Left ventricle myocardium superior (tissue), 1 donor: ENCODE data around the gene CNTNAP5. TPM values are rescaled to one million over a fixed set of nuclear protein-coding genes. Genes with fewer than 3 reads are reported as not detected.
A peak's percentile ranks its signal among the peaks of the same experiment; 100 is the strongest.

Source experiments
- ATAC-seq: fragments of 200-7000 bp; cut with Tn5 transposase; one replicate; pipeline ENCODE4 v1.9.1; 2020; ENCODE audit warnings: mild to moderate bottlenecking, moderate library complexity
- DNase-seq: peaks from one replicate; pipeline ENCODE4 v3.0.0-alpha.2; 2020
- intact Hi-C: fragments of 100-400 bp; cut with micrococcal nuclease; formaldehyde crosslinking; loops from one replicate; pipeline ENCODE4 v1.11.0; 2022
- total RNA-seq: library from RNA; stranded (reverse); fragmentation: NEBNext Ultra II Directional; extraction: Animal tissue kit (Norgen Biotek cat#: 25700); gene quantifications from one replicate; pipeline ENCODE4 v1.2.1, GENCODE V29; 2021
- donor health status: DM: no; HTN: yes; CAD: no; lungs with severe emphysema.

Gene CNTNAP5
- total RNA-seq, 1 donor from 2014 or later: not detected

GRCh38 chr2:124639524-124639923, 614.4 kb downstream of the CNTNAP5 start:
- ATAC-seq (peak; percentile 31), DNase-seq (no peak)
- intact Hi-C loops: no loop called here

GRCh38 chr2:124640221-124640750, 615.2 kb downstream of the CNTNAP5 start:
- DNase-seq (no peak), ATAC-seq (no peak)
- intact Hi-C loops: no loop called here

DNA sequence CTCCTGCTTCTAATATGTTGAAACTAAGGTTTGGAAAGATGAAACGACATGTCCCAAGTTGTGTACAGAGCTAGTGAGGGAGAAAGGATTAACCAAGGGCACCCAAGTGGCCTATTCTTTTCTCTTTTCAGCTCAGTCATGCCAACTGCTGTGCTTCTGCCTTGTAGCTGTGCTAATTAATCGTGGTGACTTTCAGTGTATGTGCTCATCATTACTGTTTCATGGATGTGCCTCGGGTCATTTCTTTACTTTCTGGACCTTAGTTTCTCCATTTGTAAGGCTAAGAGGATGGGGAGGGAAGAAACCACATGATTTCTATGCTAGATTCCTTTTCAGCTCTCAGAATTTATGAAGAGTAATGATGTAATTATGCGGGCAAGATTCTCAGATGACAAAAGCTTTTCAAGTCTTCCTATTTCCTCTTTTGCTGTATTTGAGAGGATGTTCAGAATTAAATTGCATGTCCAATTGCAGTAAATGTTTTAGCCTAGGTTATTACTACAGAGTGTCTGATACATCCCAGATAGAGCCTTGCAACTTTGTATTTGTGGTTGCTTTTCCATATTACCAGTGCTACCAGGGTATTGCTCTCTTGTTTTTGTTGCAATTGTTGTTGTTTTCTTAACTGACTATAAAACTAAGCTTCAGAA, 621.2 kb downstream of the CNTNAP5 start:
- intact Hi-C loops: no loop called here
- ATAC-seq (no peak), DNase-seq (no peak)

GRCh38 chr2:124647245-124647644, 622.2 kb downstream of the CNTNAP5 start:
- no peak for ATAC-seq
- no peak for DNase-seq
- intact Hi-C loops: no loop called here

- no peak for ATAC-seq
- intact Hi-C loops: no loop called here
Observed at GRCh38 chr2:124647663-124648062, 622.6 kb downstream of the CNTNAP5 start.

GRCh38 chr2:124649001-124649400, 623.9 kb downstream of the CNTNAP5 start:
- DNase-seq: no peak
- intact Hi-C loops: no loop called here

More at GRCh38 chr2:124647663-124648062, 622.6 kb downstream of the CNTNAP5 start:
- DNase-seq: no peak

DNA sequence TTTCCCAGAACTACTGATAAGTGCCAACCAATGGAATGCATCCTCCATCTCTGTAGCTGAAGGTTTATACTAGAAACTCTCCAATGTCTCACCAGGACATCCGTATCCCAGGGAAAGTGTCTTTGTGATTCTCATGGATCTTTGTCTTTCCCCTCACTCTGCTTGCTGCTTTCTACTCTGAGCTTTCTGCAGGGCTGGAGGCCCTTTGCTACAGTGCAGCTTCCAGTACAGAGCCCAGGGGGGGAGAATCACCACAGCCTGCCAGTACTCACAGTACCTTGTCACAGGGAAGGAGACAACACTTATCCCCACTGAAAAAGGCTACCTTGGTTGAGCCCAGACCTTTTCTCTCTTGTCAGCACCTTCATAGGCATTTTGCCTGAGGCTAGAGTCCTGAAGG, 627.0 kb downstream of the CNTNAP5 start:
- intact Hi-C loops: no loop called here
- no peak for ATAC-seq

More at GRCh38 chr2:124649001-124649400, 623.9 kb downstream of the CNTNAP5 start:
- no peak for ATAC-seq

GRCh38 chr2:124658373-124658772, 633.3 kb downstream of the CNTNAP5 start:
- ATAC-seq (no peak), DNase-seq (no peak)
- intact Hi-C loops: no loop called here

More for the DNA sequence above, 627.0 kb downstream of the CNTNAP5 start:
- no peak for DNase-seq

GRCh38 chr2:124661558-124661957, 636.5 kb downstream of the CNTNAP5 start:
- DNase-seq (no peak), ATAC-seq (no peak)
- intact Hi-C loops: no loop called here

GRCh38 chr2:124662946-124663644, 638.0 kb downstream of the CNTNAP5 start:
- no peak for ATAC-seq
- DNase-seq: no peak
- intact Hi-C loops: no loop called here

DNA sequence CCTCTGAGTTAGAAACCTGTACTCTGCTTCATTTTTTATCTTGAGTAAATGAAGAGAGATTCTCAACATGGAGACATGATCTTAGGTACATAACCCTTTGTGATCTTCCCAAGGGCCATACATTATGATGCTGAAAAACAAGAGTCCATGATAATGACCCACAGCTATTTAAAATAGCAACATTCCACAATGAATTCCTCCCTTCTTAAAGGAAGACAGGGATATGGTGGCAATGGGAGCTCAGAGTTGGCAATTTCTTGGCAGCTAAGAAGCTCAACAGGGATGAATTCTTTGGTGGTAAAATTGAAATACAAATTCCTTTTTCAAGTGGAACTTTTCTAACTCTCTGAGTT, 638.5 kb downstream of the CNTNAP5 start:
- DNase-seq (no peak), ATAC-seq (no peak)
- intact Hi-C loops: no loop called here

DNA sequence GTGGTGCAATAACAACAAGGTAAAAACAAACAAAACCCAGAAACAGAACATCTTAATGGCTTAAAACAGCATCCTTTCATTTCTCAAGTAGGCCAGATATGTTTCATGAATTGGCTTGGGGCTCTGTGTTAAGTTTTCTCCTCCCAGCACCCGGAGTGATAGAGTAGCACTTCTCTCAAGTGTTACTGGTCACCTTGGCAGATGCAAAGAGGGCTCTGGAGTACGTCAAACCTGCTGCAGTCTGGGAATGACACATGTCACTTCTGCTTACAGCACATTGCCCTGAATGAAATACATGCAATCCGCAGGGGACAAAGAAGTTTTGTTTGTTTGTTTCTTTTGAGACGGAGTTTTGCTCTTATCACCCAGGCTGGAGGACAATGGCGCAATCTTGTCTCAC, 639.3 kb downstream of the CNTNAP5 start:
- intact Hi-C loops: no loop called here
- DNase-seq (no peak), ATAC-seq (peak; percentile 93)

DNA sequence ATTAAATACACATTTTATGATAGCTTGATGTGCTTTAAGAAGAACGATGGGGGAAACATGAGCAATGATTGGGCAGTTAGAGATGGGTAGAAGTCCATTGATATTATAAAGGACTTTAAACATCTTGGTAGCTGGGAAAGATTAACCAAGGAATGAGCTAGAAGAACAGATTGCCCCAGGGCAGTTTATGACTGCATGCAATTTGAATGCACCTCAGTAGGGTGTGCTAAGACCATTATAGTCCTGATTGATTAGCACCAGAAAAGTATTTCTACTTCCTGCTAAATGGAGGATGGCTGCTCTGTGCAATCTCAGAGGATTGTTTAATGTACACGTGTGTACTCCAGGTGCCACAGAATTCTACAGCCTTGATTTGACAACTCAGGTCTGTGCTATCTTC, 641.9 kb downstream of the CNTNAP5 start:
- no peak for ATAC-seq
- no peak for DNase-seq
- intact Hi-C loops: no loop called here

GRCh38 chr2:124668161-124668560, 643.1 kb downstream of the CNTNAP5 start:
- intact Hi-C loops: no loop called here
- ATAC-seq (no peak), DNase-seq (no peak)

- ATAC-seq (no peak), DNase-seq (no peak)
- intact Hi-C loops: no loop called here
Observed at GRCh38 chr2:124670187-124670586, 645.1 kb downstream of the CNTNAP5 start.

DNA sequence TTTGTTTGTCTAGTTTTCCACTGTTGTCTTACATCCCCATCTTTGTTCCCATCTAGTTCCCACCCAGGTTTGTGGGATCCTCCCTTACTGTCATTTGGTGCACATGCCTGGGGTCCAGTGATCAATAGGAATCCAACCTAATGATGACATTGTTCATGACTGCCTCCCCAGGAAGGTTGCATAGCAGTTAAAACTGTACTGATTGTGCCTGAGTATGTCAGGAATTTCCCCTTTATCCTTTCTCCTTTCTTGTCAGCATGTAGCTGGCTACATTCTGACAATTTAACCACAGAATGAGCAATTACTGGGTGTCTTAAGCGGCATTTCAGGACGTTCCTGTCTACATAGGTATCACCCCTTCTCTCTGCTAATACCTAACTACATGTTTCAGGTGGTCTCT, 653.0 kb downstream of the CNTNAP5 start:
- intact Hi-C loops: no loop called here
- DNase-seq (no peak), ATAC-seq (no peak)

DNA sequence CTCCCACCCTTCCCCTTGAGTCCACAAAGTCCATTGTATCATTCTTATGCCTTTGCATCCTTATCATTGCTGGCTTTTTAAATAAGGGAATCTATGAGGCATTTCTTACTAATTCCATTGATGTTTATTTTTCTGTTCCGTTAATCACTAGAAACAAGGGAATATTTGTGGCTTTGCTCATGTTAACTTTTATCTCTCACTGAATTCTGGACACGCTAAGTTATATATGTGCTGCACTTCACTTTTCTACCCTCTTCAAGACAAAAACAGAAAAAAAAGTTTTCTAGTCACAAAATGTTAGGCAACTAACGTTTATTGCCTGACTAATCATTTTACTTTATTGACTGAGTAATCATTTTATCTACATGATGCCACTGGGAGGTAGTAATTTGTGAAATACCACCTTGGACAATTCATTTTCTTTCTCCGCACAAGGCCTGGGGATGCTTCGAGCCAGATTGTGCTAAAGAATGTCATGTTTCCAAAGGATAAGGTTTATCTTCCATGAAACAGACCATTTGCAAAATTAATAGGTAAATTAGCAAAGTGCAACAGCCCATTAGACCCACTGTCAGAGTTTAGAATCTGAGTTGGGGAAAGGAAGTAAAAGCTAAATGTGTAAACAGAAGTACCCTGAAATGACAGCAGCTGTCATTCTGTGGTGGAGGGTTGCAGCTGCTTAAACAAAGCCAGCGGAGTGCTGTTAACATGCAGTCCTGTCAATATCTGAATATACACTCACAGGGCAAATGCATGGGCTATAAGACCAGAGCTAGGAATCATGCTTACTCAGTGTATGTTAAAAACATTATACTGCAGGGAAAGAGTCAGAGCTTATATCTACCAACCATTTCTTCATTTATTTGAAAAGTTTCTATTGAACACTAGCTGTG, 658.7 kb downstream of the CNTNAP5 start:
- intact Hi-C loops: no loop called here
- ATAC-seq (no peak), DNase-seq (no peak)

DNA sequence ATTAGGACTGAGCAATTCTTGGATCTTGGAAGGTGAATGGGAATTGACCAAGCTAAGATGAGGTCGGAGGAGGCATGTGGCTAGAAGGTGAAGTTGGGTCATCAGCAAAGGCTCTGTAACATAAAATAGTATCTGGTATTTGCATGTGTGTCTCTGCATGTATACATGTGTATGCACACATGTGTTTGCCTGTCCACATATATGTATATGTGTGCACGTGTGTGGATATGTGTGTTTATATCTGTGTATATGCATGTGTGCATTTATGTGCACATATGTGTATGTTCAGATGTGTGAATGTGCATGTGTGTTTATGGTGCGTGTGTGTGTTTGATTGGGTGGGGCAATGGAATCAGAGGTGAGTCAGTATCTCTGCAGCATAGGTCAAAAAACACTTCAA, 664.3 kb downstream of the CNTNAP5 start:
- ATAC-seq (no peak), DNase-seq (no peak)
- intact Hi-C loops: no loop called here

DNA sequence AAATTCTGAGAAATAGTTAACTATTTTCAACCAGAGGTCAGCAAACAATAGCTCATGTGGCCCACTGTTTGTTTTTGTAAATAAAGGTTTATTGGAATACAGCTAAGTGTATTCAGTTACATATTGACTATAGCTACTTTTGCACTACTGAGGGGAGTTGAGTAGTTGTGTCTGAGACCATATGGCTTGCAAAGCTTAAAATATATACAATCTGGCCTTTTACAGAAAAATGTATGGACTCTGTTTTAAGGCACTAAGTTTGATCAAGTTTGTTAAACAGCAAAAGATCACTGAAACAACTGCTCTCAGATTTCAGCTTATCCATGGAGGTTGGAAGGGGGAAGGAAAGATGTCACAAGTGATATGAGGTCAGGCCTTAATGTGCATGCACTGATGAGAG, 667.1 kb downstream of the CNTNAP5 start:
- intact Hi-C loops: no loop called here
- DNase-seq (no peak), ATAC-seq (no peak)

- intact Hi-C loops: no loop called here
- peak; percentile 79 for ATAC-seq
- DNase-seq: peak; percentile 41
Observed at GRCh38 chr2:124692707-124693106, 667.6 kb downstream of the CNTNAP5 start.
